WTC11 (cell line): ENCODE measurements around the gene GGTLC1.

Experiments used
- GABPB1 ChIP-seq: sonication (generic); formaldehyde crosslinking; IDR thresholded peaks from 2 replicates; pipeline ENCODE4 v1.8.1; 2023; ENCODE audit warnings: mild to moderate bottlenecking, missing genetic modification reagents
- IRF2 ChIP-seq: sonication (generic); formaldehyde crosslinking; IDR thresholded peaks from 2 replicates; pipeline ENCODE4 v1.8.0; 2022; ENCODE audit warnings: low read depth, missing genetic modification reagents, borderline replicate concordance
- NR2C2 ChIP-seq: sonication (generic); formaldehyde crosslinking; IDR thresholded peaks from 2 replicates; pipeline ENCODE4 v1.8.0; 2022; ENCODE audit warnings: mild to moderate bottlenecking, missing genetic modification reagents
- SP1 ChIP-seq: sonication (generic); formaldehyde crosslinking; conservative IDR thresholded peaks from 2 replicates; pipeline ENCODE4 v1.8.1; 2022; ENCODE audit warnings: missing genetic modification reagents
- TF ChIP-seq, protein P1 (sequence below): fragments of 200-600 bp; IDR thresholded peaks from 2 replicates; pipeline ENCODE4 v1.8.0; 2022; ENCODE audit warnings: antibody characterized with exemption
- TF ChIP-seq, protein P2 (sequence below): sonication (generic); formaldehyde crosslinking; IDR thresholded peaks from 2 replicates; pipeline ENCODE4 v1.8.1; 2022; ENCODE audit warnings: mild to moderate bottlenecking, missing genetic modification reagents, moderate library complexity, borderline replicate concordance
- TF ChIP-seq, protein P3 (sequence below): sonication (generic); formaldehyde crosslinking; IDR thresholded peaks from 2 replicates; pipeline ENCODE4 v1.8.1; 2023; ENCODE audit warnings: mild to moderate bottlenecking, missing genetic modification reagents, moderate library complexity
- TF ChIP-seq, protein P4 (sequence below): sonication (generic); formaldehyde crosslinking; conservative IDR thresholded peaks from 2 replicates; pipeline ENCODE4 v1.8.1; 2023; ENCODE audit warnings: mild to moderate bottlenecking, low read depth, missing genetic modification reagents, moderate library complexity
- TF ChIP-seq, protein P5 (sequence below): sonication (generic); formaldehyde crosslinking; conservative IDR thresholded peaks from 2 replicates; pipeline ENCODE4 v1.8.1; 2022; ENCODE audit warnings: mild to moderate bottlenecking, missing genetic modification reagents

DNA sequence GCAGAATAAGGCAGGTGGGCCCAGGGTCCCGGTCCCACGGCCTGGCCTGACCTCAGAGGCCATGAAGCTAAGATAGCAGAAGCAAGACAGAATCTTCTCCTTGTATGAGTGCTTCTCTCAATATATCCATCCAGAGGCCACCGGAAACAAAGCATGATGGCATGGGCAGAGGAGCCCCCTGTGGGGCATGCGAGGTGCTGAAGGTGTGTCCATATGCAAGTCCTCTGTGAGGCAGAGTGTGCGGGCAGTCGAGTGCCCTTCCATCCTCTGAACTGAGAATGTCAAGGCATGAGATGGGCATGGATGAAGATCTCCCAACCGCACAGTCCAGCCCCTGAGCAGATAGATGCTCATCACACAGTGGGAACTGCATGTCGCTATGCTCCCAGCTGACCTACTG, 9.8 kb upstream of the GGTLC1 start:
- TF ChIP-seq, protein P1, sequence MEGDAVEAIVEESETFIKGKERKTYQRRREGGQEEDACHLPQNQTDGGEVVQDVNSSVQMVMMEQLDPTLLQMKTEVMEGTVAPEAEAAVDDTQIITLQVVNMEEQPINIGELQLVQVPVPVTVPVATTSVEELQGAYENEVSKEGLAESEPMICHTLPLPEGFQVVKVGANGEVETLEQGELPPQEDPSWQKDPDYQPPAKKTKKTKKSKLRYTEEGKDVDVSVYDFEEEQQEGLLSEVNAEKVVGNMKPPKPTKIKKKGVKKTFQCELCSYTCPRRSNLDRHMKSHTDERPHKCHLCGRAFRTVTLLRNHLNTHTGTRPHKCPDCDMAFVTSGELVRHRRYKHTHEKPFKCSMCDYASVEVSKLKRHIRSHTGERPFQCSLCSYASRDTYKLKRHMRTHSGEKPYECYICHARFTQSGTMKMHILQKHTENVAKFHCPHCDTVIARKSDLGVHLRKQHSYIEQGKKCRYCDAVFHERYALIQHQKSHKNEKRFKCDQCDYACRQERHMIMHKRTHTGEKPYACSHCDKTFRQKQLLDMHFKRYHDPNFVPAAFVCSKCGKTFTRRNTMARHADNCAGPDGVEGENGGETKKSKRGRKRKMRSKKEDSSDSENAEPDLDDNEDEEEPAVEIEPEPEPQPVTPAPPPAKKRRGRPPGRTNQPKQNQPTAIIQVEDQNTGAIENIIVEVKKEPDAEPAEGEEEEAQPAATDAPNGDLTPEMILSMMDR: no peak
- TF ChIP-seq, protein P2, sequence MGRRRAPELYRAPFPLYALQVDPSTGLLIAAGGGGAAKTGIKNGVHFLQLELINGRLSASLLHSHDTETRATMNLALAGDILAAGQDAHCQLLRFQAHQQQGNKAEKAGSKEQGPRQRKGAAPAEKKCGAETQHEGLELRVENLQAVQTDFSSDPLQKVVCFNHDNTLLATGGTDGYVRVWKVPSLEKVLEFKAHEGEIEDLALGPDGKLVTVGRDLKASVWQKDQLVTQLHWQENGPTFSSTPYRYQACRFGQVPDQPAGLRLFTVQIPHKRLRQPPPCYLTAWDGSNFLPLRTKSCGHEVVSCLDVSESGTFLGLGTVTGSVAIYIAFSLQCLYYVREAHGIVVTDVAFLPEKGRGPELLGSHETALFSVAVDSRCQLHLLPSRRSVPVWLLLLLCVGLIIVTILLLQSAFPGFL (CRISPR knock-in tag): no peak
- TF ChIP-seq GABPB1: no peak
- TF ChIP-seq IRF2: no peak
- no peak for TF ChIP-seq SP1
- TF ChIP-seq, protein P3, sequence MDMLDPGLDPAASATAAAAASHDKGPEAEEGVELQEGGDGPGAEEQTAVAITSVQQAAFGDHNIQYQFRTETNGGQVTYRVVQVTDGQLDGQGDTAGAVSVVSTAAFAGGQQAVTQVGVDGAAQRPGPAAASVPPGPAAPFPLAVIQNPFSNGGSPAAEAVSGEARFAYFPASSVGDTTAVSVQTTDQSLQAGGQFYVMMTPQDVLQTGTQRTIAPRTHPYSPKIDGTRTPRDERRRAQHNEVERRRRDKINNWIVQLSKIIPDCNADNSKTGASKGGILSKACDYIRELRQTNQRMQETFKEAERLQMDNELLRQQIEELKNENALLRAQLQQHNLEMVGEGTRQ (CRISPR knock-in tag): no peak
- TF ChIP-seq, protein P4, sequence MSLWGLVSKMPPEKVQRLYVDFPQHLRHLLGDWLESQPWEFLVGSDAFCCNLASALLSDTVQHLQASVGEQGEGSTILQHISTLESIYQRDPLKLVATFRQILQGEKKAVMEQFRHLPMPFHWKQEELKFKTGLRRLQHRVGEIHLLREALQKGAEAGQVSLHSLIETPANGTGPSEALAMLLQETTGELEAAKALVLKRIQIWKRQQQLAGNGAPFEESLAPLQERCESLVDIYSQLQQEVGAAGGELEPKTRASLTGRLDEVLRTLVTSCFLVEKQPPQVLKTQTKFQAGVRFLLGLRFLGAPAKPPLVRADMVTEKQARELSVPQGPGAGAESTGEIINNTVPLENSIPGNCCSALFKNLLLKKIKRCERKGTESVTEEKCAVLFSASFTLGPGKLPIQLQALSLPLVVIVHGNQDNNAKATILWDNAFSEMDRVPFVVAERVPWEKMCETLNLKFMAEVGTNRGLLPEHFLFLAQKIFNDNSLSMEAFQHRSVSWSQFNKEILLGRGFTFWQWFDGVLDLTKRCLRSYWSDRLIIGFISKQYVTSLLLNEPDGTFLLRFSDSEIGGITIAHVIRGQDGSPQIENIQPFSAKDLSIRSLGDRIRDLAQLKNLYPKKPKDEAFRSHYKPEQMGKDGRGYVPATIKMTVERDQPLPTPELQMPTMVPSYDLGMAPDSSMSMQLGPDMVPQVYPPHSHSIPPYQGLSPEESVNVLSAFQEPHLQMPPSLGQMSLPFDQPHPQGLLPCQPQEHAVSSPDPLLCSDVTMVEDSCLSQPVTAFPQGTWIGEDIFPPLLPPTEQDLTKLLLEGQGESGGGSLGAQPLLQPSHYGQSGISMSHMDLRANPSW: no peak
- TF ChIP-seq, protein P5, sequence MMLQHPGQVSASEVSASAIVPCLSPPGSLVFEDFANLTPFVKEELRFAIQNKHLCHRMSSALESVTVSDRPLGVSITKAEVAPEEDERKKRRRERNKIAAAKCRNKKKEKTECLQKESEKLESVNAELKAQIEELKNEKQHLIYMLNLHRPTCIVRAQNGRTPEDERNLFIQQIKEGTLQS: no peak
- TF ChIP-seq NR2C2: no peak
